HG02885 (cell line): ENCODE measurements around the gene RNU7-1.

Experiments
- ATAC-seq: cut with Tn5 transposase; IDR thresholded peaks from one replicate; pipeline ENCODE4 v1.9.1; 2021; ENCODE audit warnings: mild to moderate bottlenecking; ENCODE audit not compliant: unreplicated experiment, poor library complexity

Gene RNU7-1

GRCh38 chr12:6952121-6952862 is 8.7 kb downstream of the RNU7-1 start:
- ATAC-seq, result no peak

- no peak for ATAC-seq
Measured at GRCh38 chr12:6952863-6953441, 9.3 kb downstream of the RNU7-1 start.

- ATAC-seq, result peak; percentile 51
Measured at GRCh38 chr12:6953442-6954315, 10.1 kb downstream of the RNU7-1 start.

- ATAC-seq, result no peak
Measured at GRCh38 chr12:6954316-6955107, 10.9 kb downstream of the RNU7-1 start.

GRCh38 chr12:6955108-6956020 is 11.7 kb downstream of the RNU7-1 start:
- ATAC-seq, result no peak

- ATAC-seq, result no peak
Measured at GRCh38 chr12:6956021-6956727, 12.6 kb downstream of the RNU7-1 start.

- no peak for ATAC-seq
Measured at GRCh38 chr12:6957151-6957701, 13.6 kb downstream of the RNU7-1 start.

- ATAC-seq, result no peak
Measured at GRCh38 chr12:6957741-6958608, 14.4 kb downstream of the RNU7-1 start.

GRCh38 chr12:6958609-6959057 is 15.0 kb downstream of the RNU7-1 start:
- no peak for ATAC-seq

- ATAC-seq, result peak; percentile 50
Measured at GRCh38 chr12:6959058-6959804, 15.6 kb downstream of the RNU7-1 start.

- no peak for ATAC-seq
Measured at GRCh38 chr12:6959805-6960592, 16.4 kb downstream of the RNU7-1 start.

GRCh38 chr12:6960593-6961277 is 17.1 kb downstream of the RNU7-1 start:
- no peak for ATAC-seq

GRCh38 chr12:6961278-6961694 is 17.7 kb downstream of the RNU7-1 start:
- ATAC-seq, result no peak

- ATAC-seq, result no peak
Measured at GRCh38 chr12:6961695-6962284, 18.2 kb downstream of the RNU7-1 start.
